Colonic mucosa (tissue), 4 donors: ENCODE data around the gene DST. TPM values are rescaled to one million over a fixed set of nuclear protein-coding genes. Genes with fewer than 3 reads are reported as not detected.

ENCODE experiments used
- DNase-seq: peaks from one replicate; pipeline ENCODE4 v3.0.0-alpha.2; 2020
- H3K27ac ChIP-seq: fragments of 200-600 bp; one replicate; pipeline ENCODE4 v1.8.0; 2021
- H3K27me3 ChIP-seq: fragments of 200-600 bp; one replicate; pipeline ENCODE4 v1.8.0; 2021
- H3K36me3 ChIP-seq: fragments of 200-600 bp; one replicate; pipeline ENCODE4 v1.8.0; 2021
- H3K4me1 ChIP-seq: fragments of 200-600 bp; one replicate; pipeline ENCODE4 v1.8.0; 2021; ENCODE audit warnings: mild to moderate bottlenecking
- H3K4me3 ChIP-seq: fragments of 200-600 bp; one replicate; pipeline ENCODE4 v1.8.0; 2021
- H3K9ac ChIP-seq, 2 donors: one replicate each; pipeline ENCODE4 v1.7.0; 2013; ENCODE audit warnings: control low read depth in 2 of 2, low read depth in 2 of 2, low read length in 2 of 2
- H3K9me3 ChIP-seq: fragments of 200-600 bp; one replicate; pipeline ENCODE4 v1.8.0; 2021
- intact Hi-C: fragments of 100-400 bp; cut with DNase I; formaldehyde crosslinking; loops from one replicate; pipeline ENCODE4 v1.14.1; 2022
- total RNA-seq, 2 donors: library from RNA; stranded (reverse); fragmentation: NEBNext Ultra II Directional in 1 of 2; extraction: Animal tissue kit (Norgen Biotek cat#: 25700) in 1 of 2; gene quantifications; one replicate each; pipeline ENCODE4 v1.2.1, GENCODE V29; 2021
- TF ChIP-seq, protein P1 (sequence below): fragments of 200-600 bp; IDR thresholded peaks from one replicate; pipeline ENCODE4 v1.8.0; 2022; ENCODE audit warnings: antibody characterized with exemption, mild to moderate bottlenecking
- donor health status: healthy.
- donor health status: DM: no; HTN: no; CAD: no.
- donor health status: DM: no; HTN: no; CAD: no.

The DST gene
- total RNA-seq = 100 to 1,000 TPM; 115 to 197 TPM

DNA sequence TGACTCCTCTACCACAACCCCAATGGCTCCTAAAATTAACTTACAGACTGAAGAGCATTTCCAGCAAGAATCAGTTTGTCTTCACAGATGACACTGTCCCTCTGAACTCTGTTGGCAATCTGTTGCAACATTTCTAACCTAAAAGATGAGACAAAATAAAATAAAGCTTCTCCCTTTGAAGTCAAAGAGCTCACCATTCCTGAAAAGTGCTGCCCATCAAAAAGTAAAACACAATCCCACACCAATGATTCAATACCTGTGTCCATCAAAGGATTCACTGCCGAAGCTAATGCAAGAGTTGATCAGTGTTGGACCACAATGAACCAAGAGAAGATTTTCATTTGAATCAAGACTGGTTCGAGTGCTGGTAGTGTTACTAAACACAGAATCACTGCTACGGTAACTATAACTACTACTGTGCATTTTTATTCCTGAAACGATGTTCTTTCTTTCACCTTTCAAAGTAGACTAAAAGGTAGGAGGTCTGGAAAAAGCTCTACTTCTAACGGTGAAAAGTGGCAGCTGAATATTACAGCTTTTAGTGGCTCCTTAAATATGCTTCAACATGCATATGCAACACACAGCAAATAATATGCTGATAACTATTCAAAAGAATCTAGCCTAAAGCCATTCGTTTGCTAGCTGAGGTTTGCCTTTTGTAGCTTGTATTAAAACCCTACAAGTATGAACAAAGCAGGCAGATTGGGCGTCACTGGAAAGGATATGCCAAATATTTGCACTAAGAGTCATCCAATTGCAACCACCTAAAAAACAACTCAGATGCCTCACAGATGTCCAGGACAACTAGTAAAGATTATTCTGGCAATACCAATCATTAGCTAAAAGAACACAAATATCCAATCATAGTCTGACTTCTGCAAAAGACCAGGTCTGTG, at the start of gene DST:
Gene DST, minus strand, starts transcription at position 524 of the 896 bp plus-strand sequence.
- Histone ChIP-seq H3K9me3 (no peaks in the 10 kb centered on the region), H3K27me3 (no peaks in the 10 kb centered on the region), H3K4me1 (no peaks in the 10 kb centered on the region), H3K4me3 (no peak within 1 kb of the TSS), H3K9ac (no peak within 1 kb of the TSS), H3K27ac (no peak within 1 kb of the TSS), H3K36me3 (no peaks in the 10 kb centered on the region)
- no peak for DNase-seq
- TF ChIP-seq, protein P1, sequence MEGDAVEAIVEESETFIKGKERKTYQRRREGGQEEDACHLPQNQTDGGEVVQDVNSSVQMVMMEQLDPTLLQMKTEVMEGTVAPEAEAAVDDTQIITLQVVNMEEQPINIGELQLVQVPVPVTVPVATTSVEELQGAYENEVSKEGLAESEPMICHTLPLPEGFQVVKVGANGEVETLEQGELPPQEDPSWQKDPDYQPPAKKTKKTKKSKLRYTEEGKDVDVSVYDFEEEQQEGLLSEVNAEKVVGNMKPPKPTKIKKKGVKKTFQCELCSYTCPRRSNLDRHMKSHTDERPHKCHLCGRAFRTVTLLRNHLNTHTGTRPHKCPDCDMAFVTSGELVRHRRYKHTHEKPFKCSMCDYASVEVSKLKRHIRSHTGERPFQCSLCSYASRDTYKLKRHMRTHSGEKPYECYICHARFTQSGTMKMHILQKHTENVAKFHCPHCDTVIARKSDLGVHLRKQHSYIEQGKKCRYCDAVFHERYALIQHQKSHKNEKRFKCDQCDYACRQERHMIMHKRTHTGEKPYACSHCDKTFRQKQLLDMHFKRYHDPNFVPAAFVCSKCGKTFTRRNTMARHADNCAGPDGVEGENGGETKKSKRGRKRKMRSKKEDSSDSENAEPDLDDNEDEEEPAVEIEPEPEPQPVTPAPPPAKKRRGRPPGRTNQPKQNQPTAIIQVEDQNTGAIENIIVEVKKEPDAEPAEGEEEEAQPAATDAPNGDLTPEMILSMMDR = no peak
- intact Hi-C loops = no loop called here

DNA sequence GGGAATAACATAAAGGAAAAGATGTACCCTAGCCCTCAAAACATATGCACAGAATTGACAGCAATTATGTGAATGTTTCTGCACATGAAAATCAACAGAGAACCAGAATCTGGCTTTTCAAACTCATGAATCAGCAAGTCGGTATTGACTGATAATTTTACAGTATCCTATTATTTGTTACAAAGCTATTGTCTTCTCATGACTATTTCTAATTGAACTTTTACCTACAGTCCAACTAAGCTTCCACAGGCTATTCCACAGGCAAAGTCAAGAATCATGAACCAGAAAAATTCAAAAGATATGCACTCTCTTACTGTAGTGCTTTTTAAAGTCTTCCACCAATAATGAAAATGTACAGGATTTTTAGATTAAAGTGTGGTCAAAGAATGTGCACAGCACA, 49.1 kb upstream of the DST start:
- Histone ChIP-seq H3K9me3 (no peaks in the 10 kb centered on the region), H3K36me3 (no peaks in the 10 kb centered on the region), H3K4me3 (peak overlapping the region; percentile 14), H3K9ac (peak overlapping the region in 1 of 2 donors; percentile 67), H3K27me3 (no peaks in the 10 kb centered on the region), H3K4me1 (no peaks in the 10 kb centered on the region), H3K27ac (peak overlapping the region; percentile 82)
- no peak for DNase-seq
- intact Hi-C loops = no loop called here
- TF ChIP-seq, protein P1 = no peak

DNA sequence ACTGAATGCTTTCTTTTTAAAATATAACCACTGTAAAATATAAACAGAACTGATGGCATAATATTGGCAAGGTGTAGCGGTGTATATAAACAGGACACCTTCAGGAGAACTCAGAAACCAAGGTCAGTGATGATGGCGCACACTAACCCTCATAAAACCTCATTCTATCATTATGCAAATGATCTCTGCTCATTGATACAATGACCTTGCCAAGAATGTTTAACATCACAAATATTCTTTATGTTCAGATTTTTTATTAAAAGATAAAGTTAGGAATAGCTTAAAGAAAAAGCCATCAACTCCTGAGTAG, 48.6 kb upstream of the DST start:
- Histone ChIP-seq H3K9ac (peak overlapping the region in 1 of 2 donors; percentile 67), H3K4me3 (peak overlapping the region; percentile 14), H3K27ac (peak overlapping the region; percentile 82), H3K4me1 (no peaks in the 10 kb centered on the region), H3K27me3 (no peaks in the 10 kb centered on the region), H3K36me3 (no peaks in the 10 kb centered on the region), H3K9me3 (no peaks in the 10 kb centered on the region)
- DNase-seq = peak; percentile 44
- TF ChIP-seq, protein P1 = no peak
- intact Hi-C loops = no loop called here

DNA sequence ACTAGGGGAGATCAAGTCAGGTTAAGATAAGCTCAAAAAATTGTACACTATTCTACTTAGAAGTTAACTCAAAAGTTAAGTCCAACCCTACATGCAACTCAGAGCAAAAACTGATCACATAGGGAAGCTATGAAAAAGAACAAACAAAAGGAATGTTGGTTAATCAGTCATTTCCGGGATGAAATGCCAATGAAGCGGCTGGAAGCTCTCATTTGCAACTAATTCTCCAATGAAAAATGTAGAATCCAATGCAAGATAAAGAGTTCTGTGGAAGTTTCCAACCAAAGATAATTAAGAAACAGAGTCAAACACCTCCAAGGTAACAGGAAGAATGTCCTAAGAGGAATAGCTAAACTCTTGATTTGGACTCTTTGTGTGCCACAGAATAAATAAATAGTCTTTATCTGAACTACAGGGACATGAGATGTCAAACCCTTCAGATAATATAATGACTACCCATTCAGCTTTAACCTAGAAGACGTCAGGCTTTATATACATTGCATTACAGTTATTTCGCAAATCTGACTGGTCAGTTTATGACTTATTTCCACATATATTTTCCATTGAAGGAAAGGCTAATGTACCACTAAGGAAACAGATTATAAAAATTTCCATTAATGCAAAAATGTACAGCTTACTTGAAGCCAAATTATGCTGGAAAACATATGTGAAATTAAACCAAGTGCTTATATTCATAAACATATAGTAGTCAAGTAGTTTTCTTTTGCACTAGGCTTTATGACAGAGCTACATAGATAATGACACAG, 48.0 kb upstream of the DST start:
- intact Hi-C loops = no loop called here
- Histone ChIP-seq H3K9ac (peak overlapping the region in 1 of 2 donors; percentile 67), H3K27ac (peak overlapping the region; percentile 82), H3K36me3 (no peaks in the 10 kb centered on the region), H3K27me3 (no peaks in the 10 kb centered on the region), H3K4me1 (no peaks in the 10 kb centered on the region), H3K9me3 (no peaks in the 10 kb centered on the region), H3K4me3 (peak overlapping the region; percentile 14)
- no peak for DNase-seq
- TF ChIP-seq, protein P1 = no peak

DNA sequence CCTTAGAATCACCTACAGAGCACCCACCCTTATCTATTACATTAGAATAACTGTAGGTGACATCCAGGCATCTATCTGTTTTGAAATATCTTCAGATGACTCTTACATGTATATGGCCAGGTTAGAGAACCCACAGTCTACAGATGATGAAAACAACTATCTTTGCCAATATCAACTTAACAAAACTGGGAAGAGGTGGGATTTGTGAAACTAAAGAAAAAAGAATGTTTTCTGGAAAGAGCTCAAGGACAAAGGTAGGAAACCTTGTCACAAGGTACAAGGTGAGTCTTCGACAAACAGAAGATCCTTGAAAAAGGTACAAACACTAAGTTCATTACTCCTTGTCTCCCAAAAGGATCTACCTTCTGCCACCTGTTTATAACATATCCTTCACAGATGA, 47.0 kb upstream of the DST start:
- no peaks in the 10 kb centered on the region for H3K4me1 ChIP-seq
- H3K36me3 ChIP-seq = no peaks in the 10 kb centered on the region
- H3K27ac ChIP-seq = peak overlapping the region; percentile 82
- H3K4me3 ChIP-seq = peak overlapping the region; percentile 14
- H3K9ac ChIP-seq = no peak overlapping the region
- DNase-seq = no peak
- TF ChIP-seq, protein P1 = no peak
- H3K27me3 ChIP-seq = no peaks in the 10 kb centered on the region
- no peaks in the 10 kb centered on the region for H3K9me3 ChIP-seq
- intact Hi-C loops = loop anchor here (2.0 kb wide), 1 partner anchor 33 kb away; no protein-coding TSS in a partner anchor
